ENCODE measurements around the gene PTGS1.
"Not testable (repeated sequence)": the region's sequence is repeated elsewhere in the genome, so short reads cannot be mapped to it uniquely, and the experiment has no call there.

Gene PTGS1

GRCh38 chr9:122402403-122402871 is 31.6 kb downstream of the PTGS1 start:
- Histone ChIP-seq H3K4me2 (ENCODE audit: low read depth, low read length, poor library complexity, severe bottlenecking) (no peak overlapping the region), H3K79me2 (ENCODE audit: insufficient read depth, low read length) (no peaks in the 10 kb centered on the region), H3K4me1 (ENCODE audit: insufficient read depth, low read length, poor library complexity, severe bottlenecking) (no peaks in the 10 kb centered on the region)

GRCh38 chr9:122402874-122403273 is 32.0 kb downstream of the PTGS1 start:
- Histone ChIP-seq H3K27me3 (ENCODE audit: insufficient read depth, low read length, poor library complexity, severe bottlenecking) (no peaks in the 10 kb centered on the region), H3K79me2 (ENCODE audit: insufficient read depth, low read length) (no peaks in the 10 kb centered on the region), H3K9me3 (ENCODE audit: insufficient read depth, low read depth, low read length) (no peaks in the 10 kb centered on the region), H3K4me1 (ENCODE audit: insufficient read depth, low read length, poor library complexity, severe bottlenecking) (no peaks in the 10 kb centered on the region), H3K36me3 (ENCODE audit: insufficient read depth, low read length) (no peaks in the 10 kb centered on the region), H3K9ac (ENCODE audit: low read depth, low read length, poor library complexity, severe bottlenecking) (no peak overlapping the region), H2AFZ (ENCODE audit: low read length) (no peak overlapping the region), H3K9me2 (replicated peaks; ENCODE audit: low read depth, low read length) (no peaks in the 10 kb centered on the region), H4K20me1 (ENCODE audit: insufficient read depth, low read length, poor library complexity, severe bottlenecking) (no peaks in the 10 kb centered on the region), H3F3A (ENCODE audit: low read depth) (no peaks in the 10 kb centered on the region), H3K4me2 (ENCODE audit: low read depth, low read length, poor library complexity, severe bottlenecking) (no peak overlapping the region), H3K4me3 (ENCODE audit: low read length, poor library complexity, severe bottlenecking) (no peak overlapping the region)
- TF ChIP-seq, protein P1, sequence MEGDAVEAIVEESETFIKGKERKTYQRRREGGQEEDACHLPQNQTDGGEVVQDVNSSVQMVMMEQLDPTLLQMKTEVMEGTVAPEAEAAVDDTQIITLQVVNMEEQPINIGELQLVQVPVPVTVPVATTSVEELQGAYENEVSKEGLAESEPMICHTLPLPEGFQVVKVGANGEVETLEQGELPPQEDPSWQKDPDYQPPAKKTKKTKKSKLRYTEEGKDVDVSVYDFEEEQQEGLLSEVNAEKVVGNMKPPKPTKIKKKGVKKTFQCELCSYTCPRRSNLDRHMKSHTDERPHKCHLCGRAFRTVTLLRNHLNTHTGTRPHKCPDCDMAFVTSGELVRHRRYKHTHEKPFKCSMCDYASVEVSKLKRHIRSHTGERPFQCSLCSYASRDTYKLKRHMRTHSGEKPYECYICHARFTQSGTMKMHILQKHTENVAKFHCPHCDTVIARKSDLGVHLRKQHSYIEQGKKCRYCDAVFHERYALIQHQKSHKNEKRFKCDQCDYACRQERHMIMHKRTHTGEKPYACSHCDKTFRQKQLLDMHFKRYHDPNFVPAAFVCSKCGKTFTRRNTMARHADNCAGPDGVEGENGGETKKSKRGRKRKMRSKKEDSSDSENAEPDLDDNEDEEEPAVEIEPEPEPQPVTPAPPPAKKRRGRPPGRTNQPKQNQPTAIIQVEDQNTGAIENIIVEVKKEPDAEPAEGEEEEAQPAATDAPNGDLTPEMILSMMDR (conservative IDR thresholded peaks at IDR 0.05; ENCODE audit: low read length), result no peak
- no peak for TF ChIP-seq EZH2phosphoT487 (IDR thresholded peaks at IDR 0.05; ENCODE audit: borderline replicate concordance)

More at GRCh38 chr9:122402403-122402871, 31.6 kb downstream of the PTGS1 start:
- no peak overlapping the region for H3K9ac ChIP-seq (ENCODE audit: low read depth, low read length, poor library complexity, severe bottlenecking)
- TF ChIP-seq, protein P1 (conservative IDR thresholded peaks at IDR 0.05; ENCODE audit: low read length), result no peak
- TF ChIP-seq EZH2phosphoT487 (IDR thresholded peaks at IDR 0.05; ENCODE audit: borderline replicate concordance), result no peak
- no peak overlapping the region for H3K4me3 ChIP-seq (ENCODE audit: low read length, poor library complexity, severe bottlenecking)
- no peaks in the 10 kb centered on the region for H3K36me3 ChIP-seq (ENCODE audit: insufficient read depth, low read length)
- H4K20me1 ChIP-seq (ENCODE audit: insufficient read depth, low read length, poor library complexity, severe bottlenecking), result no peaks in the 10 kb centered on the region
- no peaks in the 10 kb centered on the region for H3K27me3 ChIP-seq (ENCODE audit: insufficient read depth, low read length, poor library complexity, severe bottlenecking)
- H3F3A ChIP-seq (ENCODE audit: low read depth), result no peaks in the 10 kb centered on the region
- H3K9me2 ChIP-seq (replicated peaks; ENCODE audit: low read depth, low read length), result no peaks in the 10 kb centered on the region
- H2AFZ ChIP-seq (ENCODE audit: low read length), result no peak overlapping the region
- no peaks in the 10 kb centered on the region for H3K9me3 ChIP-seq (ENCODE audit: insufficient read depth, low read depth, low read length)

GRCh38 chr9:122403381-122404000 is 32.7 kb downstream of the PTGS1 start:
- H3K4me2 ChIP-seq (ENCODE audit: low read depth, low read length, poor library complexity, severe bottlenecking), result no peak overlapping the region
- H3K9ac ChIP-seq (ENCODE audit: low read depth, low read length, poor library complexity, severe bottlenecking), result no peak overlapping the region
- no peaks in the 10 kb centered on the region for H3K27me3 ChIP-seq (ENCODE audit: insufficient read depth, low read length, poor library complexity, severe bottlenecking)
- no peak overlapping the region for H3K4me3 ChIP-seq (ENCODE audit: low read length, poor library complexity, severe bottlenecking)
- H3K36me3 ChIP-seq (ENCODE audit: insufficient read depth, low read length), result no peaks in the 10 kb centered on the region
- H3F3A ChIP-seq (ENCODE audit: low read depth), result no peaks in the 10 kb centered on the region
- H2AFZ ChIP-seq (ENCODE audit: low read length), result no peak overlapping the region
- no peaks in the 10 kb centered on the region for H3K79me2 ChIP-seq (ENCODE audit: insufficient read depth, low read length)
- H3K9me3 ChIP-seq (ENCODE audit: insufficient read depth, low read depth, low read length), result no peaks in the 10 kb centered on the region
- no peaks in the 10 kb centered on the region for H3K9me2 ChIP-seq (replicated peaks; ENCODE audit: low read depth, low read length)
- no peaks in the 10 kb centered on the region for H3K4me1 ChIP-seq (ENCODE audit: insufficient read depth, low read length, poor library complexity, severe bottlenecking)
- TF ChIP-seq, protein P1 (conservative IDR thresholded peaks at IDR 0.05; ENCODE audit: low read length), result no peak
- TF ChIP-seq EZH2phosphoT487 (IDR thresholded peaks at IDR 0.05; ENCODE audit: borderline replicate concordance), result no peak
- no peaks in the 10 kb centered on the region for H4K20me1 ChIP-seq (ENCODE audit: insufficient read depth, low read length, poor library complexity, severe bottlenecking)

DNA sequence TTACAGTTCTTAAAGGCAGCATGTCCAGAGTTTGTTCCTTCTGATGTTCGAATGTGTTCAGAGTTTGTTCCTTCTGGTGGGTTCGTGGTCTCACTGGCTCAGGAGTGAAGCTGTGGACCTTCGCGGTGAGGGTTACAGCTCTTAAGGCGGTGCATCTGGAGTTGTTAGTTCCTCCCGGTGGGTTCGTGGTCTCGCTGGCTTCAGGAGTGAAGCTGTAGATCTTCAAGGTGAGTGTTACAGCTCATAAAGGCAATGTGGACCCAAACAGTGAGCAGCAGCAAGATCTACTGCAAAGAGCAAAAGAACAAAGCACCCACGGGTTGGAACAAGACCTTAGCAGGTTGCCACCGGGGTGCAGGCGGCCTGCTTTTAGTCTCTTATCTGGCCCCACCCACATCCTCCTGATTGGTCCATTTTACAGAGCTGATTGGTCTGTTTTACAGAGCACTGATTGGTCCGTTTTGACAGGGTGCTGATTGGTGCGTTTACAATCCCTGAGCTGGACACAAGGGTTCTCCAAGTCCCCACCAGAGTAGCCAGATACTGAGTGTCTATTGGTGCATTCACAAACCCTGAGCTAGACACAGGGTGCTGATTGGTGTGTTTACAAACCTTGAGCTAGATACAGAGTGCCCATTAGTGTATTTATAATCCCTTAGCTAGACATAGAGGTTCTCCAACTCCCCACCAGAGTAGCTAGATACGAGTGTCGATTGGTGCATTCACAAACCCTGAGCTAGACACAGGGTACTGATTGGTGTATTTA is 34.7 kb downstream of the PTGS1 start:
- not testable (repeated sequence) for H3K9me3 ChIP-seq (ENCODE audit: insufficient read depth, low read depth, low read length); H3K27me3 ChIP-seq (ENCODE audit: insufficient read depth, low read length, poor library complexity, severe bottlenecking); H3F3A ChIP-seq (ENCODE audit: low read depth); H3K9ac ChIP-seq (ENCODE audit: low read depth, low read length, poor library complexity, severe bottlenecking); H3K79me2 ChIP-seq (ENCODE audit: insufficient read depth, low read length); H3K36me3 ChIP-seq (ENCODE audit: insufficient read depth, low read length); H3K4me3 ChIP-seq (ENCODE audit: low read length, poor library complexity, severe bottlenecking); H3K4me1 ChIP-seq (ENCODE audit: insufficient read depth, low read length, poor library complexity, severe bottlenecking); H3K9me2 ChIP-seq (replicated peaks; ENCODE audit: low read depth, low read length); H3K4me2 ChIP-seq (ENCODE audit: low read depth, low read length, poor library complexity, severe bottlenecking); H2AFZ ChIP-seq (ENCODE audit: low read length); H4K20me1 ChIP-seq (ENCODE audit: insufficient read depth, low read length, poor library complexity, severe bottlenecking)

All from Loucy (cell line).